Endothelial cell of umbilical vein (primary cell): ENCODE measurements around the gene ARHGAP10. TPM values are rescaled to one million over a fixed set of nuclear protein-coding genes. Genes with fewer than 3 reads are reported as not detected.
A peak's percentile ranks its signal among the peaks of the same experiment; 100 is the strongest.

Experiments used
- BruUV-seq: library from RNA; stranded (reverse); fragments of 400-500 nt; replicated peaks from 2 replicates; lab custom pipeline; 2021; lab: Mats Ljungman, UMichigan
- CTCF ChIA-PET: fragments of 300-600, 350-600 bp; sonication (Branson Sonifier 250); formaldehyde crosslinking; loops from one replicate; lab custom pipeline; 2021; ENCODE audit warnings: antibody characterized with exemption, inconsistent platforms; lab: Charles Lee
- POLR2A ChIA-PET: fragments of 300-600, 350-600 bp; sonication (Branson Sonifier 250); formaldehyde crosslinking; loops from one replicate; lab custom pipeline; 2021; ENCODE audit warnings: antibody characterized with exemption, inconsistent platforms; lab: Charles Lee
- DNase-seq: peaks from one replicate; pipeline ENCODE4 v3.0.0-alpha.2; 2011; ENCODE audit warnings: low read depth, low spot score
- FAIRE-seq: peaks from 2 replicates; lab custom pipeline; 2011; peaks lifted over from hg19 to GRCh38; lab: Jason Lieb, UNC
- H2AFZ ChIP-seq: 2 replicates; pipeline ENCODE4 v1.6.0; 2012; ENCODE audit warnings: low read depth, low read length, control low read depth, inconsistent platforms
- H3K27ac ChIP-seq: 2 replicates; pipeline ENCODE4 v1.5.1; 2011; ENCODE audit warnings: low read depth, mild to moderate bottlenecking, control low read depth, low read length, moderate library complexity; ENCODE audit not compliant: insufficient read depth
- H3K27me3 ChIP-seq, 2 experiments: 2 replicates each; pipeline versions ENCODE4 v1.6.0 to v1.6.1; 2011; ENCODE audit warnings: low read length in 2 of 2, mixed read lengths in 1 of 2; ENCODE audit not compliant: control insufficient read depth in 2 of 2, insufficient read depth in 2 of 2
- H3K36me3 ChIP-seq, 2 experiments: 2 replicates in 1 of 2; 3 replicates in 1 of 2; pipeline ENCODE4 v1.5.1; 2011; ENCODE audit warnings: low read length in 2 of 2, mild to moderate bottlenecking in 1 of 2, moderate library complexity in 1 of 2; ENCODE audit not compliant: control insufficient read depth in 2 of 2, insufficient read depth in 2 of 2; ENCODE audit errors: extremely low read depth in 1 of 2
- H3K4me1 ChIP-seq: 3 replicates; pipeline ENCODE4 v1.5.1; 2011; ENCODE audit warnings: mild to moderate bottlenecking, low read length; ENCODE audit not compliant: control insufficient read depth, insufficient read depth; ENCODE audit errors: extremely low read depth
- H3K4me2 ChIP-seq: 2 replicates; pipeline ENCODE4 v1.6.1; 2011; ENCODE audit warnings: low read length, control low read depth, mixed read lengths; ENCODE audit not compliant: insufficient read depth
- H3K4me3 ChIP-seq, 3 experiments: fragments of 200-600 bp in 1 of 3; sonication (generic), shearing (Covaris generic) in 1 of 3; replicated peaks in 1 of 3; 2 replicates each; pipeline ENCODE4 v1.5.1; 2011 to 2016; ENCODE audit warnings: control low read depth in 3 of 3, low read length in 3 of 3, mild to moderate bottlenecking in 2 of 3, inconsistent platforms in 1 of 3, low read depth in 1 of 3, moderate library complexity in 1 of 3; ENCODE audit not compliant: insufficient read depth in 1 of 3
- H3K79me2 ChIP-seq: 2 replicates; pipeline ENCODE4 v1.6.0; 2012; ENCODE audit warnings: low read length, inconsistent platforms; ENCODE audit not compliant: control insufficient read depth, insufficient read depth
- H3K9ac ChIP-seq: replicated peaks from 2 replicates; pipeline ENCODE3; 2011; ENCODE audit warnings: low read length, control low read depth; ENCODE audit not compliant: insufficient read depth; ENCODE audit errors: extremely low read depth
- H3K9me1 ChIP-seq: replicated peaks from 3 replicates; pipeline ENCODE4 v1.6.0; 2011; ENCODE audit warnings: mild to moderate bottlenecking, low read length; ENCODE audit not compliant: control insufficient read depth, insufficient read depth; ENCODE audit errors: extremely low read depth
- H3K9me3 ChIP-seq: replicated peaks from 2 replicates; pipeline ENCODE4 v1.5.1; 2012; ENCODE audit warnings: low read length, inconsistent platforms; ENCODE audit not compliant: control insufficient read depth, insufficient read depth
- H4K20me1 ChIP-seq: replicated peaks from 2 replicates; pipeline ENCODE3; 2011; ENCODE audit warnings: mild to moderate bottlenecking, low read length; ENCODE audit not compliant: control insufficient read depth, insufficient read depth; ENCODE audit errors: extremely low read depth
- CTCF ChIP-seq, 2 donors: IDR thresholded peaks; 1 replicate in 1 of 2; 2 replicates in 1 of 2; pipeline ENCODE4 v1.5.1; 2011; ENCODE audit warnings: low read length in 2 of 2, mild to moderate bottlenecking in 2 of 2, moderate library complexity in 2 of 2, control low read depth in 1 of 2, inconsistent platforms in 1 of 2, low read depth in 1 of 2; ENCODE audit not compliant: insufficient read depth in 1 of 2; ENCODE audit errors: extremely low read depth in 1 of 2
- EZH2 ChIP-seq: IDR thresholded peaks from 2 replicates; pipeline ENCODE4 v1.6.1; 2012; ENCODE audit warnings: borderline replicate concordance, low read depth, mild to moderate bottlenecking, moderate library complexity, low read length, inconsistent platforms; ENCODE audit not compliant: severe bottlenecking
- FOS ChIP-seq: IDR thresholded peaks from 2 replicates; pipeline ENCODE4 v1.6.1; 2011; ENCODE audit warnings: mild to moderate bottlenecking, low read length, moderate library complexity, borderline replicate concordance; ENCODE audit not compliant: insufficient read depth
- GATA2 ChIP-seq: IDR thresholded peaks from 2 replicates; pipeline ENCODE4 v1.7.0; 2011; ENCODE audit warnings: low read depth, mild to moderate bottlenecking, moderate library complexity, mixed read lengths, low read length; ENCODE audit not compliant: insufficient read length, insufficient read depth
- JUN ChIP-seq: IDR thresholded peaks from 2 replicates; pipeline ENCODE4 v1.6.1; 2011; ENCODE audit warnings: borderline replicate concordance, low read depth; ENCODE audit not compliant: insufficient read length, insufficient read depth
- MAX ChIP-seq: IDR thresholded peaks from 2 replicates; pipeline ENCODE4 v1.6.1; 2011; ENCODE audit not compliant: insufficient read depth, insufficient read length
- MYC ChIP-seq: IDR thresholded peaks from one replicate; pipeline ENCODE4 v1.6.1; 2011; ENCODE audit warnings: mild to moderate bottlenecking, low read depth, low read length
- POLR2A ChIP-seq: IDR thresholded peaks from 2 replicates; pipeline ENCODE4 v1.6.1; 2012; ENCODE audit warnings: low read depth, mild to moderate bottlenecking, control low read depth, low read length
- POLR2AphosphoS5 ChIP-seq: IDR thresholded peaks from 2 replicates; pipeline ENCODE4 v1.6.1; 2012; ENCODE audit warnings: low read depth, mild to moderate bottlenecking, control low read depth, low read length, moderate library complexity; ENCODE audit not compliant: insufficient read depth
- dilution Hi-C: fragments of 300-500 bp; cut with MboI; formaldehyde crosslinking; loops from one replicate; pipeline ENCODE4 v1.15.0; 2019; ENCODE audit warnings: low sequenced_read_pairs; ENCODE audit not compliant: extremely low pct_ligation_motif_present
- intact Hi-C: fragments of 100-400 bp; cut with micrococcal nuclease; formaldehyde crosslinking; loops from one replicate; pipeline ENCODE4 v1.10.0; 2022
- polyA plus RNA-seq, 4 experiments: library from polyadenylated mRNA; depleted of rRNA in 3 of 4; stranded (reverse) in 3 of 4; unstranded in 1 of 4; fragments of >200 nt; gene quantifications; 2 replicates each; pipeline versions ENCODE4 v1.2.1 to v1.2.3, GENCODE V29; 2011 to 2012; ENCODE audit warnings: missing spikeins in 1 of 4
- total RNA-seq: library from RNA; stranded (reverse); gene quantifications from 2 replicates; pipeline ENCODE4 v1.2.3, GENCODE V29; 2021

ARHGAP10 gene
- total and polyA plus RNA-seq, 2 donors (not counting 3 experiments of a cell fraction or from before 2014, with no cell fraction given), result 20.4 to 36.7 TPM

GRCh38 chr4:148116264-148116663, 384.4 kb downstream of the ARHGAP10 start:
- Histone ChIP-seq H3K4me2 (no peak overlapping the region), H3K36me3 (peaks cover 0 to 1% of the 10 kb centered on the region in 2 experiments), H3K9ac (no peak overlapping the region), H2AFZ (no peak overlapping the region), H3K27me3 (no peaks in the 10 kb centered on the region), H3K27ac (no peak overlapping the region), H3K4me3 (no peak overlapping the region), H3K4me1 (no peaks in the 10 kb centered on the region), H3K79me2 (no peaks in the 10 kb centered on the region), H3K9me1 (no peaks in the 10 kb centered on the region), H3K9me3 (no peaks in the 10 kb centered on the region), H4K20me1 (no peaks in the 10 kb centered on the region)
- FAIRE-seq, result no peak
- no TSS peak for BruUV-seq
- POLR2A ChIA-PET, result no interaction called here
- TF ChIP-seq CTCF (IDR thresholded peaks at IDR 0.05; ENCODE audit: extremely low read depth in 1 of 2, insufficient read depth in 1 of 2, low read depth in 1 of 2, low read length in 2 of 2) (no peak), MAX (no peak), GATA2 (no peak), MYC (no peak), JUN (no peak), POLR2AphosphoS5 (no peak), POLR2A (no peak), FOS (no peak), EZH2 (no peak)
- DNase-seq, result peak; percentile 5
- intact Hi-C loops, result no loop called here
- CTCF ChIA-PET, result interaction anchor here (1.2 kb wide), 1 partner anchor 915 kb away, joined by 3 read pairs; no protein-coding TSS in a partner anchor
- dilution Hi-C loops, result no loop called here
